ENCODE results near the gene WARS2.

The WARS2 gene

GRCh38 chr1:119084798-119085197 is 55.7 kb downstream of the WARS2 start:
- Histone ChIP-seq H2BK120ac (ENCODE audit: low read depth, low read length) (no peak overlapping the region), H3K4me3 (ENCODE audit: low read length) (no peak overlapping the region), H4K8ac (ENCODE audit: low read depth, low read length) (no peak overlapping the region), H2BK5ac (ENCODE audit: low read length) (no peak overlapping the region), H3K18ac (ENCODE audit: low read length) (no peak overlapping the region), H3K79me1 (ENCODE audit: low read length) (no peaks in the 10 kb centered on the region), H3K27ac (ENCODE audit: low read depth, low read length) (no peak overlapping the region), H2AK5ac (ENCODE audit: low read length) (no peak overlapping the region), H3K36me3 (ENCODE audit: control insufficient read depth, insufficient read depth, low read length) (no peaks in the 10 kb centered on the region), H3K56ac (ENCODE audit: low read length) (no peak overlapping the region), H3K23ac (ENCODE audit: low read length) (no peak overlapping the region), H3K4me1 (ENCODE audit: control insufficient read depth, low read depth, low read length) (peaks cover 2% of the 10 kb centered on the region), H3K79me2 (ENCODE audit: control insufficient read depth, insufficient read depth, low read length) (no peaks in the 10 kb centered on the region), H4K5ac (ENCODE audit: low read length) (no peak overlapping the region), H3K9ac (ENCODE audit: low read length) (no peak overlapping the region), H3K27me3 (ENCODE audit: insufficient read depth, low read length, poor library complexity) (no peaks in the 10 kb centered on the region), H2BK15ac (replicated peaks; ENCODE audit: low read depth) (no peak overlapping the region), H3K4me2 (ENCODE audit: low read length) (no peak overlapping the region), H3K4ac (ENCODE audit: low read depth, low read length) (no peak overlapping the region)
- WGBS (ENCODE audit: extremely low coverage, insufficient coverage, low lambda C conversion rate): no CpG with 5 or more reads among the region's 10 CpGs
- DNase-seq: no peak

GRCh38 chr1:119083980-119084379 is 56.5 kb downstream of the WARS2 start:
- Histone ChIP-seq H3K23ac (ENCODE audit: low read length) (no peak overlapping the region), H4K5ac (ENCODE audit: low read length) (no peak overlapping the region), H3K9ac (ENCODE audit: low read length) (no peak overlapping the region), H3K56ac (ENCODE audit: low read length) (no peak overlapping the region), H3K36me3 (ENCODE audit: control insufficient read depth, insufficient read depth, low read length) (no peaks in the 10 kb centered on the region), H3K4me1 (ENCODE audit: control insufficient read depth, low read depth, low read length) (peaks cover 2% of the 10 kb centered on the region), H2BK5ac (ENCODE audit: low read length) (no peak overlapping the region), H3K27me3 (ENCODE audit: insufficient read depth, low read length, poor library complexity) (no peaks in the 10 kb centered on the region), H2BK15ac (replicated peaks; ENCODE audit: low read depth) (no peak overlapping the region), H3K4ac (ENCODE audit: low read depth, low read length) (no peak overlapping the region), H2BK120ac (ENCODE audit: low read depth, low read length) (no peak overlapping the region), H3K79me1 (ENCODE audit: low read length) (no peaks in the 10 kb centered on the region), H3K79me2 (ENCODE audit: control insufficient read depth, insufficient read depth, low read length) (no peaks in the 10 kb centered on the region), H3K18ac (ENCODE audit: low read length) (no peak overlapping the region), H3K27ac (ENCODE audit: low read depth, low read length) (no peak overlapping the region), H3K4me2 (ENCODE audit: low read length) (no peak overlapping the region), H2AK5ac (ENCODE audit: low read length) (no peak overlapping the region), H3K4me3 (ENCODE audit: low read length) (no peak overlapping the region), H4K8ac (ENCODE audit: low read depth, low read length) (no peak overlapping the region)
- no peak for DNase-seq
- no CpG with 5 or more reads among the region's 6 CpGs for WGBS (ENCODE audit: extremely low coverage, insufficient coverage, low lambda C conversion rate)

- H2BK5ac ChIP-seq (ENCODE audit: low read length): no peak overlapping the region
- no peak overlapping the region for H3K27ac ChIP-seq (ENCODE audit: low read depth, low read length)
- H4K5ac ChIP-seq (ENCODE audit: low read length): no peak overlapping the region
- H3K4ac ChIP-seq (ENCODE audit: low read depth, low read length): no peak overlapping the region
- H3K4me1 ChIP-seq (ENCODE audit: control insufficient read depth, low read depth, low read length): peaks cover 2% of the 10 kb centered on the region
- H3K23ac ChIP-seq (ENCODE audit: low read length): no peak overlapping the region
- no peak overlapping the region for H2BK120ac ChIP-seq (ENCODE audit: low read depth, low read length)
- H3K4me2 ChIP-seq (ENCODE audit: low read length): no peak overlapping the region
- no peak for DNase-seq
- H3K79me1 ChIP-seq (ENCODE audit: low read length): no peaks in the 10 kb centered on the region
- H2AK5ac ChIP-seq (ENCODE audit: low read length): no peak overlapping the region
- H3K79me2 ChIP-seq (ENCODE audit: control insufficient read depth, insufficient read depth, low read length): no peaks in the 10 kb centered on the region
- H3K36me3 ChIP-seq (ENCODE audit: control insufficient read depth, insufficient read depth, low read length): no peaks in the 10 kb centered on the region
- H4K8ac ChIP-seq (ENCODE audit: low read depth, low read length): no peak overlapping the region
- no peak overlapping the region for H2BK15ac ChIP-seq (replicated peaks; ENCODE audit: low read depth)
- no peak overlapping the region for H3K4me3 ChIP-seq (ENCODE audit: low read length)
- H3K56ac ChIP-seq (ENCODE audit: low read length): no peak overlapping the region
- no peaks in the 10 kb centered on the region for H3K27me3 ChIP-seq (ENCODE audit: insufficient read depth, low read length, poor library complexity)
- no CpG with 5 or more reads among the region's 1 CpG for WGBS (ENCODE audit: extremely low coverage, insufficient coverage, low lambda C conversion rate)
- H3K18ac ChIP-seq (ENCODE audit: low read length): no peak overlapping the region
- no peak overlapping the region for H3K9ac ChIP-seq (ENCODE audit: low read length)
Measured at GRCh38 chr1:119083479-119083878, 57.0 kb downstream of the WARS2 start.

GRCh38 chr1:119081700-119082099 is 58.8 kb downstream of the WARS2 start:
- no peak overlapping the region for H3K27ac ChIP-seq (ENCODE audit: low read depth, low read length)
- H2AK5ac ChIP-seq (ENCODE audit: low read length): no peak overlapping the region
- no peak overlapping the region for H3K56ac ChIP-seq (ENCODE audit: low read length)
- no peak overlapping the region for H3K4me3 ChIP-seq (ENCODE audit: low read length)
- no peaks in the 10 kb centered on the region for H3K79me2 ChIP-seq (ENCODE audit: control insufficient read depth, insufficient read depth, low read length)
- peaks cover 2% of the 10 kb centered on the region for H3K4me1 ChIP-seq (ENCODE audit: control insufficient read depth, low read depth, low read length)
- no peak for DNase-seq
- H3K4ac ChIP-seq (ENCODE audit: low read depth, low read length): no peak overlapping the region
- no peak overlapping the region for H2BK5ac ChIP-seq (ENCODE audit: low read length)
- H3K9ac ChIP-seq (ENCODE audit: low read length): no peak overlapping the region
- WGBS (ENCODE audit: extremely low coverage, insufficient coverage, low lambda C conversion rate): no CpG with 5 or more reads among the region's 3 CpGs
- H4K5ac ChIP-seq (ENCODE audit: low read length): no peak overlapping the region
- no peaks in the 10 kb centered on the region for H3K36me3 ChIP-seq (ENCODE audit: control insufficient read depth, insufficient read depth, low read length)
- no peak overlapping the region for H2BK15ac ChIP-seq (replicated peaks; ENCODE audit: low read depth)
- no peak overlapping the region for H4K8ac ChIP-seq (ENCODE audit: low read depth, low read length)
- no peak overlapping the region for H3K18ac ChIP-seq (ENCODE audit: low read length)
- no peak overlapping the region for H3K4me2 ChIP-seq (ENCODE audit: low read length)
- no peaks in the 10 kb centered on the region for H3K79me1 ChIP-seq (ENCODE audit: low read length)
- no peak overlapping the region for H3K23ac ChIP-seq (ENCODE audit: low read length)
- H2BK120ac ChIP-seq (ENCODE audit: low read depth, low read length): no peak overlapping the region
- H3K27me3 ChIP-seq (ENCODE audit: insufficient read depth, low read length, poor library complexity): no peaks in the 10 kb centered on the region

DNA sequence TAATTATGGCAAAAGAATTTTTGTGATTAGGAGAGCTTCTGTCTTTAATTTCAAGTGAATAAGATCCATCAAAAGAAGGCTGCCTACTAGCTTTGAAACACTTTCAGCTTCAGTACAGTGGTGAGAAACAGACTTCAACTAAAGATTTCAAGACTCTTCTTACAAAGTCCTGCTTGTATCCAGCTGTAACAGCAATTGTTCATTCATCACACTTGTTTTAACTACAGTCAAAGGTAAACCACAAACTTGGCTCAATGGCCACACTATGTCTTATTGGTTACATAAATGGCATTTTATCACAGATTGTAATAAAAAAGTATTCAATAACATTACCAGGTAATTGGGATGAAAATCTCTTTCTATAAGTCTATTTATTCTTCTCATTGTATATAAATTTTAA is 59.2 kb downstream of the WARS2 start:
- DNase-seq: no peak
- no peak overlapping the region for H3K9ac ChIP-seq (ENCODE audit: low read length)
- no peak overlapping the region for H3K4me2 ChIP-seq (ENCODE audit: low read length)
- no peak overlapping the region for H2BK15ac ChIP-seq (replicated peaks; ENCODE audit: low read depth)
- no peak overlapping the region for H2AK5ac ChIP-seq (ENCODE audit: low read length)
- no peak overlapping the region for H2BK120ac ChIP-seq (ENCODE audit: low read depth, low read length)
- H3K79me1 ChIP-seq (ENCODE audit: low read length): no peaks in the 10 kb centered on the region
- H4K5ac ChIP-seq (ENCODE audit: low read length): no peak overlapping the region
- no peak overlapping the region for H3K27ac ChIP-seq (ENCODE audit: low read depth, low read length)
- no peak overlapping the region for H3K18ac ChIP-seq (ENCODE audit: low read length)
- H3K23ac ChIP-seq (ENCODE audit: low read length): no peak overlapping the region
- H3K4me1 ChIP-seq (ENCODE audit: control insufficient read depth, low read depth, low read length): peaks cover 2% of the 10 kb centered on the region
- H4K8ac ChIP-seq (ENCODE audit: low read depth, low read length): no peak overlapping the region
- H3K36me3 ChIP-seq (ENCODE audit: control insufficient read depth, insufficient read depth, low read length): no peaks in the 10 kb centered on the region
- H3K56ac ChIP-seq (ENCODE audit: low read length): no peak overlapping the region
- no peak overlapping the region for H3K4ac ChIP-seq (ENCODE audit: low read depth, low read length)
- H3K4me3 ChIP-seq (ENCODE audit: low read length): no peak overlapping the region
- no peaks in the 10 kb centered on the region for H3K27me3 ChIP-seq (ENCODE audit: insufficient read depth, low read length, poor library complexity)
- no peak overlapping the region for H2BK5ac ChIP-seq (ENCODE audit: low read length)
- H3K79me2 ChIP-seq (ENCODE audit: control insufficient read depth, insufficient read depth, low read length): no peaks in the 10 kb centered on the region

DNA sequence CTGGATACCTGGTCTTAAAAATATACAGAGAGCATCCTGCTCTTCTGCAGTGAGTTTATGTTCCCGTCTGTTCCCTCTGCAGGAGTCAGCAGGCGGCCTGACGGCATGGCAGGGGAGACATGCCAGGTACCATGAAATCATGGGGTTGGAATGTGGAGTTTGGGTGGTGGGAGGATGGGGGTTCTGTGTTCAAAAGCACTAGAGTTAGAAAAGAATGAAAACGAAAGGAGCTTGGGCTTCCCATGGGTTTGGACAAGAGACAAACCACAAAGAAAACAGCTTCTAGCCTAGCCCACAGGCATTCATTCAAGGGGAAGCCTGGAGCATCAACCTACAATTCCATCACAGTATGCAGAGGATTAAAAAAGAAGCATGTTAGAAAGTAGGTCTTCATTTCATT is 59.9 kb downstream of the WARS2 start:
- Histone ChIP-seq H2AK5ac (ENCODE audit: low read length) (no peak overlapping the region), H3K27ac (ENCODE audit: low read depth, low read length) (peak overlapping the region; percentile 45)

More for the DNA sequence above, 59.9 kb downstream of the WARS2 start:
- no peak overlapping the region for H3K18ac ChIP-seq (ENCODE audit: low read length)
- peaks cover 2% of the 10 kb centered on the region for H3K4me1 ChIP-seq (ENCODE audit: control insufficient read depth, low read depth, low read length)
- no peak overlapping the region for H3K4me2 ChIP-seq (ENCODE audit: low read length)
- no peak overlapping the region for H2BK15ac ChIP-seq (replicated peaks; ENCODE audit: low read depth)
- H4K5ac ChIP-seq (ENCODE audit: low read length): no peak overlapping the region
- no peaks in the 10 kb centered on the region for H3K36me3 ChIP-seq (ENCODE audit: control insufficient read depth, insufficient read depth, low read length)
- H3K23ac ChIP-seq (ENCODE audit: low read length): no peak overlapping the region
- peak overlapping the region; percentile 14 for H2BK120ac ChIP-seq (ENCODE audit: low read depth, low read length)
- no CpG with 5 or more reads among the region's 4 CpGs for WGBS (ENCODE audit: extremely low coverage, insufficient coverage, low lambda C conversion rate)
- peak; percentile 94 for DNase-seq
- no peaks in the 10 kb centered on the region for H3K27me3 ChIP-seq (ENCODE audit: insufficient read depth, low read length, poor library complexity)
- H3K4ac ChIP-seq (ENCODE audit: low read depth, low read length): no peak overlapping the region
- H2BK5ac ChIP-seq (ENCODE audit: low read length): peak overlapping the region; percentile 33
- no peak overlapping the region for H4K8ac ChIP-seq (ENCODE audit: low read depth, low read length)
- no peak overlapping the region for H3K4me3 ChIP-seq (ENCODE audit: low read length)
- no peak overlapping the region for H3K56ac ChIP-seq (ENCODE audit: low read length)
- H3K79me1 ChIP-seq (ENCODE audit: low read length): no peaks in the 10 kb centered on the region
- H3K79me2 ChIP-seq (ENCODE audit: control insufficient read depth, insufficient read depth, low read length): no peaks in the 10 kb centered on the region
- H3K9ac ChIP-seq (ENCODE audit: low read length): no peak overlapping the region

Measured in mesendoderm (in vitro differentiated cells).